ENCODE measurements around the gene SLC13A3.

The SLC13A3 gene

DNA sequence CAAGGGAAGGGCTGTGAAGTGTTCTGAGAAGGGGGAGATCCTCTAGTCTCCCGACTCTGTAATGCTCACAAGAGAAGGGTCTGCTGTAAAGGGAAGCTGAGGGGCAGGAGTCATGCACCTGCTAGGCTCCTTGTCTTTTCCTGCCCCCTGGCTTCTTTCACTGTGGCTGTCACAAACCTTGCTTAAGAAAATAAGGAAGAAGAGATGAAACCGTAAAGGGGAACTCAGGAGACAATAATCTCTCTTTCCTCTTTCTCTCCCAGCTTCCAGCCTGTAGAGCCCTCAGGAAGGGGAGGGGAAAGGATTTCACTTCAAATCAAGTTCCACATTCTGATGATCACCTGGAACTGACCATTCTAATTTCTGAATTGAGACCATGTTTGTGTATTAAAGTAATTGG is 26.3 kb downstream of the SLC13A3 start:
- no peak overlapping the region for H3K27ac ChIP-seq
- no peak for TF ChIP-seq ZFX (IDR thresholded peaks at IDR 0.05)
- no peak for TF ChIP-seq CTCF (conservative IDR thresholded peaks at IDR 0.05)

- TF ChIP-seq ZFX (IDR thresholded peaks at IDR 0.05), result no peak
- no peak for TF ChIP-seq CTCF (conservative IDR thresholded peaks at IDR 0.05)
- H3K27ac ChIP-seq, result no peak overlapping the region
Observed at GRCh38 chr20:46622165-46622564, 29.1 kb downstream of the SLC13A3 start.

GRCh38 chr20:46621492-46621891 is 29.8 kb downstream of the SLC13A3 start:
- no peak overlapping the region for H3K27ac ChIP-seq
- TF ChIP-seq CTCF (conservative IDR thresholded peaks at IDR 0.05), result no peak
- TF ChIP-seq ZFX (IDR thresholded peaks at IDR 0.05), result no peak

- TF ChIP-seq ZFX (IDR thresholded peaks at IDR 0.05) (no peak), CTCF (conservative IDR thresholded peaks at IDR 0.05) (no peak)
- H3K27ac ChIP-seq, result no peak overlapping the region
Observed at GRCh38 chr20:46619445-46619844, 31.8 kb downstream of the SLC13A3 start.

- H3K27ac ChIP-seq, result no peak overlapping the region
- no peak for TF ChIP-seq ZFX (IDR thresholded peaks at IDR 0.05)
- TF ChIP-seq CTCF (conservative IDR thresholded peaks at IDR 0.05), result no peak
Observed at GRCh38 chr20:46618316-46619100, 32.8 kb downstream of the SLC13A3 start.

DNA sequence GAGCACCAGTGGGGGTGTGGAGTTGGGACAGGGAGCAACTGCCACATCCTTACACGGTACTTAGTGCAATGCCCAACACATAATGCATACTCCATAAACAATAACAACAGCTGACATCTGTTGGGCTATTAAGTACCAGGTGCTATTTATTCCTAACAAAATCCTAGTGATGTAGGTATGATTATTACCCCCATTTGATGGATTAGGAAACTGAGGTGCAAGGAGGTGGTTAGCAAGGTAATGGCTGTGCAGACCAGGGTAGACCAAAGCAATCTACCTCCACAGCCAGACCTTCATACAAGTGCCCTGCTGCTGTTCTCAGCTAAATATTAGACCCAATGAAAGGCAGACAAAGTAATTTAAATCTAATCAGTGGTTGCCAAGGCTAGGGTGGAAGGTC is 36.8 kb downstream of the SLC13A3 start:
- no peak overlapping the region for H3K27ac ChIP-seq
- TF ChIP-seq ZFX (IDR thresholded peaks at IDR 0.05) (no peak), CTCF (conservative IDR thresholded peaks at IDR 0.05) (no peak)

DNA sequence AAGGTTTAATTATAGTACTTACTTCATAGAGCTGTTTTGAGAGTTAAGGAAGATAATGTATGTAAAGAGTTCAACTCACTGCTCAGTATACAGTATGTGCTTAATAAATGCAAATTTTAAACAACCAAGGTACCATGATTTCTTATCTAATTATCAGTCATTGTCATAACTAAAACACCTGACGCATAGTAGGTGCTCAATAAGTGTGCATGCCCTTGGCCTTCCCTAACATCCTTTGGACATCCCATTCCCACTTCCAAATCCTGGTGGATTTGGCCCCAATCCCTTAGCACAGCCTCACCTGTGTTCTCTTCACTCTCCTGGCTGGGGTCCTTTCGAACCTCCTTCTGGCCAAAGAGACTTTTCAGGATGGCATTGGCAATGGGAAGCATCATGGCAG is 41.1 kb downstream of the SLC13A3 start:
- H3K27ac ChIP-seq, result no peak overlapping the region
- TF ChIP-seq CTCF (conservative IDR thresholded peaks at IDR 0.05), result no peak
- TF ChIP-seq ZFX (IDR thresholded peaks at IDR 0.05), result no peak

Measured in C4-2B (cell line).